COLO668 (cell line): ENCODE measurements around the gene B3GNT7.
"Not testable (repeated sequence)": the region's sequence is repeated elsewhere in the genome, so short reads cannot be mapped to it uniquely, and the experiment has no call there.

Experiments used
- DNase-seq: peaks from one replicate; lab custom pipeline; 2025; ENCODE audit not compliant: unreplicated experiment; lab: John Stamatoyannopoulos, UW

B3GNT7 gene, protein sequence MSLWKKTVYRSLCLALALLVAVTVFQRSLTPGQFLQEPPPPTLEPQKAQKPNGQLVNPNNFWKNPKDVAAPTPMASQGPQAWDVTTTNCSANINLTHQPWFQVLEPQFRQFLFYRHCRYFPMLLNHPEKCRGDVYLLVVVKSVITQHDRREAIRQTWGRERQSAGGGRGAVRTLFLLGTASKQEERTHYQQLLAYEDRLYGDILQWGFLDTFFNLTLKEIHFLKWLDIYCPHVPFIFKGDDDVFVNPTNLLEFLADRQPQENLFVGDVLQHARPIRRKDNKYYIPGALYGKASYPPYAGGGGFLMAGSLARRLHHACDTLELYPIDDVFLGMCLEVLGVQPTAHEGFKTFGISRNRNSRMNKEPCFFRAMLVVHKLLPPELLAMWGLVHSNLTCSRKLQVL

DNA sequence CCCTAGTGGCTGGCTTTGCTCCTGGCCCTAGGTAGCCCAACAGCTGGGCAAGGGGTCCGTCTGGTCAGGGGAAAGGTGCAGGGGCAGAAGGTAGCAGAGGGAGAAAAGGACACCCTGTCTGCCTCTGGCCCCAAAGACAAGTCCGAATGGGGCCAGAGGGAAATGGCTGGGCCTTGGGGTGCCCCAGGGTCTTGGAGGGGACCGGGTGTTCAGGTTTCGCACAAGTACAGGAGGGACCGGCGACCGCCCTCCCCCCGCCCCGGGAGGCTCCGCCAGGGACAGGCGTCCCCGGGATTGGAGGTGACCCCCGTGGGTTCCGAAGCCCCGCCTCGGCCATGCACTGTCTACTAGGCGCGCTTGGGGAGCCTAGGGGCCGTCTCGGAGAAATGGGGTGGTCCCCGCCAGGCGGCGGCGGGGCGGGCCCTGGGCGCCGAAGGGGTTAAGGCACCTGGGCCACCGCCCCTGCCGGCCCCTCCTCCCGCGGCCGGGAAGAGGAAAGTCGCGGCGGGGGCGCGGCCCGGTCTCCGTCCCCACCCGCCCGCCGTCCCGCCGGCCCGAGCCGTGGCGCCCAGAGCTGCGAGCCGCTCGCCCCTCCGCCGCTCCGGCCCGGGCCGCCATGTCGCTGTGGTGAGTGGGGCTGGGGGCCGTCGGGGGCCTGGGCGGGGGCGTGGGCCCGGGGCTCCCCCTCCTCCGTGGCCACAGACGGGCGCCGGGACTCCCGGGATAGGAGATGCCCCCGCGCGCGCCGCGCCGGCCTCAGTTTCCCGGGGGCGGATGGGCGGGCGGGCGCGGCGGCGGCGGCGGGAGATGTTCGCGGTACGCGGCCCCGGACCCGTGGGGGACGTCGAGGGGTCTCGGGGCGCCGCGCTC, at the start of gene B3GNT7:
Gene B3GNT7, plus strand, starts transcription at position 523 of the 870 bp plus-strand sequence. Its CDS starts 94 bp downstream, at position 617.
- DNase-seq: no peak

DNA sequence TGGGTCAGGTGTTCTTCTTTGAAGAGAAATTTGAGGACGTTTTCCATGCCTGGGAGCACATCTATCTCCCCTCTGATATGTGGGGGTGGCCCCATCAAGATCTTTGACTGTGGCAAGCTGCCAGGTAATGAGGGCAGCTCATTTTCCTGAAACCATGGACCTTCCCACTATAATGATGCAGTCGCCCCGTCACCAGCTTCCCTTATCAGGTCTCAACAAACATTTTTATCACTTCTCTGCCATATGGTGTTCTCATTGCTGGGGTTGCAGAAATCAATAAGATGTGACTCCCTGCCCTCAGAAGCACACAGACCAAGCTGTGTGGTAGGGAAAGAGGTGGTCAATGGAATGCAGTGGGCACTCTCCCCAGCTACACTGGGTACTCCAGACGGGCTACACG, 48.4 kb upstream of the B3GNT7 start:
- no peak for DNase-seq

DNA sequence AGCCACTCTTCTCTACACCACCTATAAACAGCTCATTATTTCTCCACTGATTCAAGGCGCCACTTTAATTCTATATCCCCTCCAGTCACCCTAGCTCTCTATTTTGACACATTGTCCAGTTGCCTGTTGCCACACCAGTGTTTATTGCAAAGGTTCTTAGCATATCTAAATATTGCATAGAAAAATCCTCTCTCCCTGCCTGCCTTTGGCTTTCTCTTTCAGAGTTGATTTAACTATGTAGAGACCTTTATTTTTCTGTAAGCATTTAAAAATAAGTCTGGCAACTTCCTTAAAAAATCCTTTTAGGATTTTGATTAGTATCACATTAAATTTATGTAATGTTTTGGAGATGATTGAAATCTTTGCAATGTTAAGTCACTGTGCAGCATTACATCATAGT, 47.9 kb upstream of the B3GNT7 start:
- no peak for DNase-seq

DNA sequence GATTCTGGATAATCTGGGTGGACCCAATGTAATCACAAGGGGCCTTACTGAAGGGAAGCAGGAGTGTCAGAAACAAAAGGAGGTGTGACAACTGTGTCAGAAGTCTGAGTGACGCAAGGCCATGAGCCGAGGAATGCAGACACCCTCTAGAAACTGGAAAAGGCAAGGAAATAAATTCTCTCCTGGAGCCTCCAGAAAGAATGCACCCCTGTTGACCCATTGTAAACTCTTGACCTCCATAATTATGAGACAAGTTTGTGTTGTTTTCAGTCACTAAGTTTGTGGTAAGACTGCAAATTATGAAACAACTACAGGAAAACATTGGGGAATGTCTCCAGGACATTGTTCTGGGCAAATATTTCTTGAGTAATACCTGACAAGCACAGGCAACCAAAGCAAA, 47.3 kb upstream of the B3GNT7 start:
- no peak for DNase-seq

DNA sequence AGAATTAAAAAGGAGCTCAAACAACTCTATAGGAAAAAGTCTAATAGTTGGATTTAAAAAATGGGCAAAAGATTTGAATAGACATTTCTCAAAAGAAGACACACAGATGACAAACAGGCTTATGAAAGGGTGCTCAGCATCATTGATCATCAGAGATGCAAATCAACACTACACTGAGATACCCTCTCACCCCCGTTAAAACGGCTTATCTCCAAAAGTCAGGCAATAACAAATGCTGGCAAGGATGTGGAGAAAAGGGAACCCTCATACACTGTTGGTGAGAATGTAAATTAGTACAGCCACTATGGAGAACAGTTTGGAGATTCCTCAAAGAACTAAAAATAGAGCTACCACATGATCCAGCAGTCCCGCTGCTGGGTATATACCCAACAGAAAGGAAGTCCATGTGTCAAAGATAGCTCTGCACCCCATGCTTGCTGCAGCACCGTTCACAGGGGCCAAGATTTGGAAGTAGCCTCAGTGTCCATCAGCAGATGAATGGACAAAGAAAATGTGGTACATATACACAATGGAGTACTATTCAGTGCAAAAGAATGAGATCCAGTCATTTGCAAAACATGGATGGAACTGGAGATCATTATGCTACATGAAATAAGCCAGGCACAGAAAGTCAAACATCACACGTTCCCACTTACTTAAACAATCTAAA, 46.7 kb upstream of the B3GNT7 start:
- no peak for DNase-seq

DNA sequence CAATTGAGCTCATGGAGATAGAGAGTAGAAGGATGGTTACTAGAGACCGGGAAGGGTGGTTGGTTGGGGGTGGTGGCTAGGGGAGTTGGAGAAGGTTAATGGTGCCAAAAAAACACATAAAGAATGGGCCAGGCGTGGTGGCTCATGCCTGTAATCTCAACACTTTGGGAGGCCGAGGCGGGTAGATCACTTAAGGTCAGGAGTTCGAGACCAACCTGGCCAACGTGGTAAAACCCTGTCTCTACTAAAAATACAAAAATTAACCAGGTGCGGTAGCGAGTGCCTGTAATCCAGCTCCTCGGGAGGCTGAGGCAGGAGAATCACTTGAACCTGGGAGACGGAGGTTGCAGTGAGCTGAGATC, 46.2 kb upstream of the B3GNT7 start:
- not testable (repeated sequence) for DNase-seq

DNA sequence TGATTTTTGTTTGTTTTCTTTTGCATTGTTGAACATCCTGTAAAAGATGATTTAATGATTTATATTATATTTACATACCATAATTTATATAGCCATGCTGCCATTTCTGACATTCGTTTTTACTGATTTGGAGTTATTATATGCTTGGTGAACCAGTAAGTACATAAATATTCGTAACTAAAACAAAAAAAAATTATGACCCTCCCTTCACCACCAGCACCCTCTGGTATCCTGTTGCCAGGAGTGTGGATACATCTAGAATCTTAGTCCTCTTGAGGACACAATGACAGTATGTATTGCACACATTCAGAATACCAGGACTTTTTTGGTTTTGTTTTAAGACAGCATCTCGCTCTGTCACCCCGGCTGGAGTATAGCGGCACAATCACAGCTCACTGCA, 43.9 kb upstream of the B3GNT7 start:
- no peak for DNase-seq

DNA sequence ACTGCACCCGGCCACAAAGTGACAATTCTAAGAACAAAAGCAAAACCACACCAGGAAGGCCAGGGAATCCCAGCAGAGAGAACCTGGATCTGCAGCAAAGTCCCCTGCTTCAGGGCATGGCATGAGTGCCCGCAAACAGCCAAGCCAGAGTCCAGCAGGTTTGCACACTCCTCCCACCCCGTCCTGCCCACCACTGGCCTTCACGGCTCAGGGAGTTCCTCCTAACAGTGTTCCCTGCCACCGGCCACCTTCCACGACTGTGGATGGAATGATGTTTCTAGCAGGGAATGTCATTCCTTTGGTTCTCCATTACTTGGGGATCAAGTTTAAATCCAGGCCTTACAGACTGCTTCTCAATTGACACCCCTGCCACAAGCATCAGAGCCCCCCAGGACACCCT, 42.0 kb upstream of the B3GNT7 start:
- no peak for DNase-seq

DNA sequence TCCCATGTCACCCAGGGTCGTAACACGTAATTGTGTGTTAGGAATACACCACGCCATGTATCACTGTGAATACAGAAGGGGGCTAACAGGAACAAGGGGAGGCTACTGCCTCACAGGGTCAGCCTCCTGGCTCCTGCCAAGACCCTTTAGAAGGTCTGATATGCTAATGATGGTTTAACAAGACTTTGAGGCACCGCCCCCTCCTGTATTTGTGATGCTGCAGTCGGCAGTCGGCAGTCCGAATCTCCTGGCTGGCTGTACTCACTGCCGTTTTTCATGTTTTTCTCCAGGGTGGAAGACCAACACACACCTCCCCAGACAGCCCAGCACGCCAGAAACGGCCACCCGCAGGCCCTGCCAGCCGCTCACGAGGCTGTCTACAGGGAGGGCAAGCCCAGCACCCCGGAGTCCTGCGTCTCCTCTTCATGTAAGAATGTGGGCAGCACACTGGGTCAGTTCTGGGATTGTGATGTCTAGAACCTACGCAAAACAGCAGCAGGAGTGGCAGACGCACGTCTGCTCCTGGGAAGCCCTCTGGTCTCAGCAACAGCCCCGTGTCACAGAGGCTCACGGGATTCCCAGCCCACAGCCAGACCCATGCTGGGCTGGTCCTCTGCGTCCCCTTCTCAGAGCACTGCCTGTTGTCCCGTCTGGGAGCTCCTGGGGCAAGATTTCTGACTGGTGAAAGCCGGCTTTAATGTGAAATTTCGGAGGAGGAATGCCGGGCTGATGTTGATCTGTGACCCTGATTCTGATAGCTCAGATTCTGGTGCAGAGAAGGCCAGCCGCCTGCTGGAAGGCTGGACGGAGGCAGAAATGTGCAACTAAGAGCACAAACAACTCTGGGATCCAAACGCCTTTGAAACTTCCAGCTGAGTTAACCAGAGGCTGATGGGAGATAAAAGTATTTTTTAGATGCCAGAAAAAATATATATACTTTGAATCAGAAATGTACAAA, 39.7 kb upstream of the B3GNT7 start:
- DNase-seq: no peak

DNA sequence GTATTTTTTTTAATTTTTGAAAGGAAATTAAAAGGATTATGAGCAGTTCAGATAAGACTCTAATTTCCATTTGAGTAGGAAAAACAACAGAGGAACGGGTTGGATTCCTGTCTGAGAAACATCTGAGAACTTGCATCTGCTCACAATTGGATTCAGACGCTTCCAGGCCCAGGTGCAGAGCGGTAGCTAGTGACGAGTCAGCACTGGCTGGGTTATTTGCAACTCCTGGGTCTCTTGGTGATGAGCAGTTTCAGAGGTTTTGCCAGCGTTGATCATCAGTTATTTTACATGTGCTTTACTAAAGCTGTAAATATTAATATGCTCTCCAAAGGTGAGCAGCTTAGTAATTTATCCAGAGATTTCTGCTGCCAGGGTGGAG, 39.1 kb upstream of the B3GNT7 start:
- DNase-seq: no peak

DNA sequence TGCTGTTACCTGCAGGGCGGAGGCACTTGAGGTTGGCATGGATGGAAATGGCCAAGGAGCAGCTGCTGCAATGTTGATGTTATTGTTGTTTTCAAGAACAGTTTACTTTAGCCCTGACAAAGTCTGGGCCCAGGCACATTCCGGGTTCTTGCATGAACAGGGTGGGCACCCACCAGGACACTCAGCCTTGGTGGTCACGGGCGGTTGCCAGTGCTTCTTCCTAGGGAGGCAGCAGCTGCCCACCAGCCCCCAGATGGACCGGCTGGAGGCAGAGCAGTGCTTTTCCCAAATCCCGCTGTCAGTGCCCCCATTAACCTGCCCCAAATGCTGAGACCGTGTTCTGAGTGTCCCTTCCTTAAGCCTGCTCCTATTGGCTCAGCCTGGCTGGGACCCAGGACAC, 38.5 kb upstream of the B3GNT7 start:
- no peak for DNase-seq

DNA sequence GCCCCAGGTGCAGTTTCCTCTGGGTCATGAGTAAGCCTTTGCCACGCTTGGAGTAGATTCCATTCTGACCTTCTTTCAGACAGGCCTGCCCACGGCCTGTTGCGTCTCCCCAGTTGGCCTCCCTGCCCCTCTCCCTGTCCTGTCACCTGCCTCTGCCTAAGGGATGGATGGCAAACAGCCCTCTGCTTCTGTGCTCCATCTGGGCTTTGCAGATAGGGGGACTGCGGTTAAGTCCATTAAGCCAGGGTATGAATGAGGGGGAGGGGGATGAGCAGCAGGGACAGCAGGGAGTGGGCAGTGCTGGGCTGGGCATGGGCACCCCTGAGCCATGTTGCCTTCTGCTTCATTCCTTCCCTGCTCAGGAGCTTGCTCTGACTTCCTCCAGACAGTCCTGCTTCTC, 37.6 kb upstream of the B3GNT7 start:
- no peak for DNase-seq

DNA sequence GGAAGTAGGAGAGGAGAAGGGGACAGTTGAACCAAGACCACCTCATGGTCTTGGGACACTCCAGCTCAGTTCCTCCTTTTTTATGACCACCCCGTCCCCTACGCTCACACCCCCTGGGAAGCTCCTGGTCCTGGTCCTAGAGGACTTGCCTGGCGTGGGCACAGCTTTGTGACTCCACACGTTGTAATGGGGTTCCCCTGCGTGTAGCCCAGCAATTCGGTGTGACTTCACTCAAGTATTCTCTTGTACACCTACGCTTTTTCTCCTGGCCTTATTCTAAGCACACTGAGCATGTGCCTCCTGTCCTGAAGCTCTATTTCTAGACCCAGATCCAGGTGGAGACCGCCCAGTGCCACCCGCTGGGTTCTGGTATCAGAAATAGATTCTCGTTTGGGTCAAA, 36.1 kb upstream of the B3GNT7 start:
- DNase-seq: no peak

DNA sequence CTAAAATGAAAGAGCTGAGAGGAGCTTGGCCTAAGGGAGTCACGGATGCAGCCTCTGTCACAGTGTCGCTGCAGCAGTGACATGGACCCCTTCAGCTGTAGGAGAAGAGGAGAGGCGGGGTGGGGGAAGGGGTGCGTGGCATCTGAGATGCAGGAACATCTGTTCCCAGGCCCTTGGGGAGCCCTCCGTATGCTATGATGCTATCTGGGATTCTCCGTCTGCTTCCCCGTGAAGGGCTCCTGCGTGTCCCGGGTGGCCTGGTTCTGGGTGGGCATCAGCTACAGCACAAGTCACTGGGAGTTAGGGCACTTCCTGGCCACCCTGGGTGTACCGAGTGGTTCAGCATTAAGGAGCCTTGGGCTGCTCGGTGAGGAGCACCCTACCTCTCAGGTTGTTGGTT, 35.6 kb upstream of the B3GNT7 start:
- DNase-seq: no peak

DNA sequence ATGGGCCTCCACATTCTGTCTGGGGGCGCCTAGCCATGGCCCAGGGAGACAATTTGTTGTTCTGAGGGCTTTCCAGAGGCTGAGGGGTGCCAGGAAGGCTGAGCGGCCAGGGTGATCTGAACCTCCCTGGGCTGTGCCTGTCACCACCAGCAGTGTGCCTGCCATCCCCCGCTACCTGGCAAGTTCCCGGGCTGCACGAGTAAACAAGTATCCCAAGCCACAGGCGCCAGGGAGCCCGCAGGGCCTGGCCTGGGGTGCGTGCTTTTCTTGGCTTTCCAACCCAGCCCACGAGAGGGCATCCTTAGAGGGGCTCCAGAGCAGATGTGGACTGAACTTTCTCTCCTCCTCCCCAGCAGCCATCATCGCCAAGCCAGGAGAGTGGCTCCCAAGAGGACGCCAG, 35.1 kb upstream of the B3GNT7 start:
- no peak for DNase-seq

DNA sequence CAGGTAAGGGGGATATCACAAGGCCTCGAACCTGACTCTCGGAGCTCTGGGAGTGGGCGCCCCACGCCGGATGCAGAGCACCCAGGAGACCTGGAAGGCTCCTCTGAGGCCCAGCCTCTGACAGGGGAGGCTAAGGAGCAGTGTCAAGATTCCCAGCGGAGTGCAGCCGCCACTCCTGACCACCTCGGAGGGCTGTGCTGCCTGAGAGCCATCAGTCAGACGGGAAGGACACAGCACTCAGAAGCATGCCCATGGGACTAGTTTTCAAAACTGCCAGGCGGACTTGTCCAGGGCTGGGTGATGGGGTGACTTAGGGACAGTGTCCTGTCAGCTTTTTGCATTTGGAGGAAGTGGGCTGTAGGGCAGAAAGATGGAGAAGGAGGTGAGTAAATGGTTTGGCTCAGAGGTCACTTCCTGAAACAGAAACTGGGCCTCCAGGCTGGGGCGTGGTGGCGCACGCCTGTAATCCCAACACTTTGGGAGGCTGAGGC, 34.6 kb upstream of the B3GNT7 start:
- no peak for DNase-seq

DNA sequence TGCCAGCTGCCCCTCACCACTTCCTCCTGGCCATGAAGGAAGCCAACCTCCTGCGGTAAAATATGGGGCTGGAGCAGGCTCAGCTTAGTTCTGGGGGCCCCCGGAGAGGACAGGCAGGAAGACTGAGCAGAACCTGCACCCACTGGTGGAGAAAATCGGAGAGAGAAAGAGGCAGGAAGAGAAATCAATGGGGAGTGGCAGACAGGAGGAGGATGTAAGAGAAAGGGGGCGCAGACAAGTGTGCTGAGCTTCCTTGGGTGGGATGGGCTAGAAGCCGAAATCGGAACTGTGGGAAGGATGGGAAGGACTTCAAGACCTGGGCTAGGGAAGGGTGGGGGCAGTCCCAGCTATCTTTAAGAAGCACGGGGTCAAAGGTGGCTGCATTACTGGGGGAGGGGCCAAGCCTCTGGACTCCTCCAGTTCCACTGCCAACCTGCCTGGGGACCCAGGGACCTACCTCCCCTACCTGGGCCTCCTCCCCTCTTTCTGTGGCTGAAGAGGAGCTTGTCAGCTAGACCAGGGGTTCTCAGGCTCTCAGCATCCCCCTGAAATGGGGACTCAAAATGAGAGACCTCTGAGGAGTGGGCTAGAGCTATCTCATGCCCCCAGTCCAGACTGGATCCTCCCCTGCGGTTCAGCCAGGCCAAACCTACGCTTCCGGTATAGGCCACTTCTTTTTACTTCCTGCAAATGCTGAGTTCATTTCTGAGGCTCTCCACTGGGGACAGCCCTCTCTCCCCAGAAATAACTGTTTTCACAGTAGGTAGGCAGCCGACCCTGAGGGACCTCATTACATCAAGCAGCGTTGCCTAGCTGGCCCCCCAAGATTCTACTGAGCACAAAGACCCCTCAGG, 33.6 kb upstream of the B3GNT7 start:
- DNase-seq: no peak

DNA sequence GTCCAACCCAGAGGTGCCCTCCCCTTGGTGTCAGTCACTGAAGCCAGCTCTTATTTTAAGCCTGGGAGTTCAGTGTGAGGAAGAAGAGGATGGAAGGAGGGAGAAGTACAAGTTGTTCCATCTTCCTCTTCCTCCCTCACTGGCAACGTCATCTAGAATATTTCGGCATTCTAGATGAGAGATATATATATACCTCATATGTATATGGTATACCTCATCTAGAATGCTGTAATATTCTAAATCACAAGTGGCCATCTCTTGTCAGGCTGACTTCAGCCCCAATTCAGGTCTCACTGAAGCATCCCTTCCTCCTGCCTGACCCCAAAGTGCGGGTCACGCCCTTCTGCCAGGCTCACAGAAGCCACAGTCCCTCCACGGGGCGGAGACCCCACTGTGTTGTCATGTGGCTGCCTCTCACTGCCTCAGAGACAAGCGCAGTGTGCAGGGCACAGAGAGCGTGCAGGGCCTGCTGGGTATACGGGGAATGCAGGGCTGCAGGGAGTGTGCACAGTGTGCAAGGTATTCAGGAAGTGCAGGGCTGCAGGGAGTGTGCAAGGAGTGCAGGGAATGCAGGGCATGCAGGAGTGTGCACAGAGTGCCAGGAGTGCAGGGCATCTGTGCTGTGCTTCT, 32.8 kb upstream of the B3GNT7 start:
- no peak for DNase-seq

DNA sequence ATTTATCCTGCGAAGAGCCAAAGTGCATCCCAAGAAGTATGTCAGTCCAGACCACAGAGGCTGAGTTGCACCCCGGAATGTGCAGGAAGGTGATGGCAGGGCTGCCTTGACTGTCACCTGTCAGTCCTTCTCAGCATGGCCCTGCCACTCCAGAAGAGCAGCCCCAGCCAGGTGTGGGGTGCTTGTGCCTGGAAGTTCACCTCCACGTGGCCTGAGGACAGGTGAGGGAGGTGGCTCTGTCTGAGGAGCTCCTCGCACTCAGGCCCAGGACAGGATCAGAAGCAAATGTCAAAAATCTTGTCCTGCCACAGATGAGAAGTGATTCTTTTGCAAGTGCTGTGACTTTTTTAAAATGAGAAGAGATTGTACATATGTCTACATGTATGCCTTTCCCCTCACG, 31.4 kb upstream of the B3GNT7 start:
- no peak for DNase-seq
